Keratinocyte (primary cell): ENCODE results near the gene SOSTDC1. TPM values are rescaled to one million over a fixed set of nuclear protein-coding genes. Genes with fewer than 3 reads are reported as not detected.

Experiments used
- DNase-seq: peaks from one replicate; pipeline ENCODE4 v3.0.0-alpha.2; 2011; ENCODE audit warnings: low read depth, missing footprints, low spot score
- FAIRE-seq: peaks from 2 replicates; lab custom pipeline; 2011; peaks lifted over from hg19 to GRCh38; lab: Jason Lieb, UNC
- H2AFZ ChIP-seq: 2 replicates; pipeline ENCODE4 v1.6.0; 2012; ENCODE audit warnings: low read length, control low read depth, inconsistent platforms; ENCODE audit not compliant: control insufficient read depth
- H3K27ac ChIP-seq: 2 replicates; pipeline ENCODE4 v1.5.1; 2011; ENCODE audit warnings: low read length; ENCODE audit not compliant: control insufficient read depth, insufficient read depth
- H3K27me3 ChIP-seq: 3 replicates; pipeline ENCODE4 v1.6.0; 2011; ENCODE audit warnings: low read length; ENCODE audit not compliant: control insufficient read depth, insufficient read depth; ENCODE audit errors: extremely low read depth
- H3K36me3 ChIP-seq, 2 experiments: 2 replicates in 1 of 2; 3 replicates in 1 of 2; pipeline ENCODE4 v1.5.1; 2011; ENCODE audit warnings: low read length in 2 of 2, mild to moderate bottlenecking in 1 of 2; ENCODE audit not compliant: control insufficient read depth in 2 of 2, insufficient read depth in 2 of 2; ENCODE audit errors: extremely low read depth in 1 of 2
- H3K4me1 ChIP-seq: 3 replicates; pipeline ENCODE4 v1.5.1; 2011; ENCODE audit warnings: low read length; ENCODE audit not compliant: control insufficient read depth, insufficient read depth; ENCODE audit errors: extremely low read depth
- H3K4me2 ChIP-seq: 3 replicates; pipeline ENCODE4 v1.6.0; 2011; ENCODE audit warnings: low read depth, low read length; ENCODE audit not compliant: control insufficient read depth, insufficient read depth; ENCODE audit errors: extremely low read depth
- H3K4me3 ChIP-seq, 3 experiments: fragments of 200-600 bp in 1 of 3; sonication (generic) in 1 of 3; 2 replicates in 2 of 3; 3 replicates in 1 of 3; pipeline ENCODE4 v1.5.1; 2011 to 2016; ENCODE audit warnings: low read length in 3 of 3, mild to moderate bottlenecking in 3 of 3, control low read depth in 2 of 3, inconsistent platforms in 1 of 3, low read depth in 1 of 3, mixed read lengths in 1 of 3, mixed run types in 1 of 3, moderate library complexity in 1 of 3; ENCODE audit not compliant: control insufficient read depth in 2 of 3, insufficient read depth in 2 of 3; ENCODE audit errors: extremely low read depth in 1 of 3
- H3K79me2 ChIP-seq: 2 replicates; pipeline ENCODE4 v1.6.0; 2012; ENCODE audit warnings: low read length; ENCODE audit not compliant: control insufficient read depth, insufficient read depth
- H3K9ac ChIP-seq: 3 replicates; pipeline ENCODE4 v1.6.0; 2011; ENCODE audit warnings: low read length; ENCODE audit not compliant: control insufficient read depth, insufficient read depth; ENCODE audit errors: extremely low read depth
- H3K9me1 ChIP-seq: 3 replicates; pipeline ENCODE4 v1.6.0; 2011; ENCODE audit warnings: low read length; ENCODE audit not compliant: control insufficient read depth, insufficient read depth; ENCODE audit errors: extremely low read depth
- H3K9me3 ChIP-seq: 2 replicates; pipeline ENCODE4 v1.5.1; 2012; ENCODE audit warnings: low read depth, low read length; ENCODE audit not compliant: control insufficient read depth
- H4K20me1 ChIP-seq: 3 replicates; pipeline ENCODE4 v1.6.0; 2011; ENCODE audit warnings: low read length; ENCODE audit not compliant: control insufficient read depth, insufficient read depth; ENCODE audit errors: extremely low read depth
- EZH2 ChIP-seq: IDR thresholded peaks from one replicate; pipeline ENCODE4 v1.6.1; 2012; ENCODE audit warnings: inconsistent platforms, mild to moderate bottlenecking, low read length, moderate library complexity
- dilution Hi-C: fragments of 300-500 bp; cut with MboI; formaldehyde crosslinking; loops from one replicate; pipeline ENCODE4 v1.7.0; 2020; ENCODE audit warnings: low sequenced_read_pairs; ENCODE audit not compliant: extremely low pct_ligation_motif_present
- polyA plus RNA-seq, 5 experiments: library from polyadenylated mRNA; depleted of rRNA in 3 of 5; stranded (reverse) in 3 of 5; stranded (forward) in 1 of 5; unstranded in 1 of 5; fragments of >200 nt; gene quantifications; 1 replicate in 1 of 5; 2 replicates in 3 of 5; 3 replicates in 1 of 5; pipeline versions ENCODE4 v1.2.1 to v1.2.3, GENCODE V29; 2011 to 2012; ENCODE audit warnings: missing spikeins in 2 of 5, low read depth in 1 of 5, low replicate concordance in 1 of 5
- TF ChIP-seq, protein P1 (sequence below), 3 experiments: IDR thresholded peaks in 1 of 3; conservative IDR thresholded peaks in 1 of 3; optimal IDR thresholded peaks in 1 of 3; 2 replicates in 2 of 3; 3 replicates in 1 of 3; pipeline versions ENCODE3 to v1.5.1; 2011; ENCODE audit warnings: low read length in 3 of 3, mild to moderate bottlenecking in 3 of 3, moderate library complexity in 2 of 3, control low read depth in 1 of 3, inconsistent platforms in 1 of 3; ENCODE audit not compliant: insufficient read depth in 2 of 3; ENCODE audit errors: extremely low read depth in 1 of 3

SOSTDC1 gene
- polyA plus RNA-seq, 1 donor (not counting 4 experiments of a cell fraction or from before 2014, with no cell fraction given) = 0.31 TPM

DNA sequence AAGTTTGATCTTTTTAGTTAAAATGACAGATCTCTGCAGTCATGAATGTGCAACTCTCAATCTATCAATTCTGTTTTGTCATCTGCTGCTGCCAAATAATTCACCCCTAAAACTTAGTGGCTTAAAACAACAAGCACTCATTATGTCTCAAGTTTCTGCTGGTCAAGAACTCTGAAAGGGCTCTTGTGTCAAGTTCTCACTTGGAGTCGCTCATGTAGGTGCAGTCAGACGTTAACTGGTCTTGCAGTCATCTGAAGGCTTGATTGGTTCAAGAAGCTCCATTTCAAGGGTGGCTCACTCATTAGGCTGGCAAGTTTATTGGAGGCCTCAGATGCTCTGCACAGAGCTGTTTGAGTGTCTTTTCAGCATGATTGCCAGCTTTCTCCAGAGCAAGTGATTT, 32.6 kb upstream of the SOSTDC1 start:
- H3K36me3 ChIP-seq = no peaks in the 10 kb centered on the region
- no peak overlapping the region for H3K27ac ChIP-seq
- no peak overlapping the region for H2AFZ ChIP-seq
- H3K4me2 ChIP-seq = no peak overlapping the region
- peaks cover 2% of the 10 kb centered on the region for H3K9me1 ChIP-seq
- no peaks in the 10 kb centered on the region for H3K9me3 ChIP-seq
- H3K79me2 ChIP-seq = no peaks in the 10 kb centered on the region
- dilution Hi-C loops = no loop called here
- no peaks in the 10 kb centered on the region for H3K27me3 ChIP-seq
- no peak for TF ChIP-seq EZH2
- TF ChIP-seq, protein P1, sequence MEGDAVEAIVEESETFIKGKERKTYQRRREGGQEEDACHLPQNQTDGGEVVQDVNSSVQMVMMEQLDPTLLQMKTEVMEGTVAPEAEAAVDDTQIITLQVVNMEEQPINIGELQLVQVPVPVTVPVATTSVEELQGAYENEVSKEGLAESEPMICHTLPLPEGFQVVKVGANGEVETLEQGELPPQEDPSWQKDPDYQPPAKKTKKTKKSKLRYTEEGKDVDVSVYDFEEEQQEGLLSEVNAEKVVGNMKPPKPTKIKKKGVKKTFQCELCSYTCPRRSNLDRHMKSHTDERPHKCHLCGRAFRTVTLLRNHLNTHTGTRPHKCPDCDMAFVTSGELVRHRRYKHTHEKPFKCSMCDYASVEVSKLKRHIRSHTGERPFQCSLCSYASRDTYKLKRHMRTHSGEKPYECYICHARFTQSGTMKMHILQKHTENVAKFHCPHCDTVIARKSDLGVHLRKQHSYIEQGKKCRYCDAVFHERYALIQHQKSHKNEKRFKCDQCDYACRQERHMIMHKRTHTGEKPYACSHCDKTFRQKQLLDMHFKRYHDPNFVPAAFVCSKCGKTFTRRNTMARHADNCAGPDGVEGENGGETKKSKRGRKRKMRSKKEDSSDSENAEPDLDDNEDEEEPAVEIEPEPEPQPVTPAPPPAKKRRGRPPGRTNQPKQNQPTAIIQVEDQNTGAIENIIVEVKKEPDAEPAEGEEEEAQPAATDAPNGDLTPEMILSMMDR (optimal IDR thresholded peaks at IDR 0.05 in 1 of 3, IDR thresholded peaks at IDR 0.05 in 1 of 3, conservative IDR thresholded peaks at IDR 0.05 in 1 of 3; ENCODE audit: extremely low read depth in 1 of 3, insufficient read depth in 2 of 3, low read length in 3 of 3) = no peak
- H3K4me1 ChIP-seq = no peaks in the 10 kb centered on the region
- H3K4me3 ChIP-seq = no peak overlapping the region
- DNase-seq (no peak), FAIRE-seq (no peak)
- no peaks in the 10 kb centered on the region for H4K20me1 ChIP-seq
- no peak overlapping the region for H3K9ac ChIP-seq

DNA sequence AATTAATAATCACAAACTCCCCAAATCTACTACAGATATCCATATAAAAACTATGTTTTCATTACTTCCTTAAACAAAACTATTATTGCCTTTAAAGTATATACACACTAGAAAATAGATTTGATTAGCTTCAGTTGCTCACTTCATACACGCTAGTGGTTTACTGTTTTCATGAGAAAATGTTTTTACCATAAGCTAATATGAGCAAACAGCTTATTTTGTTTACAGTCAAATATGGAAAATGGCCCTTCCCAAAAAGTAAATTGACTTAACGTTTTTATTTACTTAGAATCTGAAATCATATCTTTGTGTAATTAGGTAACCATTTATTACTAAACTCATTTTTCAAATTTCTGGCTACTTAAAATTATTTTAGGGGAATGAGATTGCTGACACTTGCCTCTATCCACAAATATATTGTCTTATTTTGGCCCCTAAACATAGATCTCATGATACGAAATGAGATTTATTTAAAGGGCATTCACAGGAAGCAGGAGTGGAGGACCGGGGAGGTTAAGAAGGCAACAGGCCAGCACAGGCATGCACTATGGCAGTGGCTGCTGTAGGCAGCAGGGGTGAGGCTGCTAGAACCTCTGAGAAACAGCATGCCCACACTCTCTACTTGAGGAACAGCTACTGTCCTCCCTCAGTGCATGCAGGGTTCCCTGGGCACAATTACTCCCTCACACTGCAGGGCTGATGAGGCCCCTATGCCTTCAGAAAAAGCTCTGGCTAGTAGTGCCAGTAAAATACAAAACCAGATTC, 29.6 kb upstream of the SOSTDC1 start:
- H3K27ac ChIP-seq = no peak overlapping the region
- no peaks in the 10 kb centered on the region for H3K27me3 ChIP-seq
- H3K4me3 ChIP-seq = no peak overlapping the region
- H4K20me1 ChIP-seq = no peaks in the 10 kb centered on the region
- H3K4me2 ChIP-seq = no peak overlapping the region
- DNase-seq (no peak), FAIRE-seq (peak; percentile 44)
- peaks cover 2% of the 10 kb centered on the region for H3K9me1 ChIP-seq
- no peaks in the 10 kb centered on the region for H3K79me2 ChIP-seq
- no peaks in the 10 kb centered on the region for H3K4me1 ChIP-seq
- H3K36me3 ChIP-seq = no peaks in the 10 kb centered on the region
- H3K9ac ChIP-seq = no peak overlapping the region
- TF ChIP-seq, protein P1 (optimal IDR thresholded peaks at IDR 0.05 in 1 of 3, IDR thresholded peaks at IDR 0.05 in 1 of 3, conservative IDR thresholded peaks at IDR 0.05 in 1 of 3; ENCODE audit: extremely low read depth in 1 of 3, insufficient read depth in 2 of 3, low read length in 3 of 3) = no peak
- H3K9me3 ChIP-seq = no peaks in the 10 kb centered on the region
- dilution Hi-C loops = no loop called here
- peak overlapping the region; percentile 24 for H2AFZ ChIP-seq
